ENCODE measurements around the gene CASTOR1. TPM values are rescaled to one million over a fixed set of nuclear protein-coding genes. Genes with fewer than 3 reads are reported as not detected.

CASTOR1 gene
- total RNA-seq, 1 experiment from 2014 or later = 16.0 TPM

DNA sequence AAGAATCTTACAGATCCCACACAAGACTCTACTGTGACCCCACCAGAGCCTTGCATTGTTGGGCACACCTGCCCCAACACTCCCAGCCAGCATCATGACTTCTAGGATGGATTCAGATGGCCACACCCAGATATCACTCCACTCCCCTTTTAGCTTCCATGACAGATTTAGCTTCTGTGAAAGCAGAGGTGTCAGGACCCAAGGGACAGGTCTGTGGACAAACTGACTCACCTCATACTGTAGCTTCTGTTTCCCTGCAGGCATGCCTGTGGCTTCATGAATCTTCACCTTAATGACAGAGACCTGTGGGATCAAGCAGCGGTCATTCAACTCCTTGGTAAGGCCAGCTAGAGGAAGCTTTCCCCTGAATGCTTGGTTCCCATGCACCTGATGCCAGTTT lies 45.9 kb upstream of the CASTOR1 start (continued):
- TF ChIP-seq, protein P1, sequence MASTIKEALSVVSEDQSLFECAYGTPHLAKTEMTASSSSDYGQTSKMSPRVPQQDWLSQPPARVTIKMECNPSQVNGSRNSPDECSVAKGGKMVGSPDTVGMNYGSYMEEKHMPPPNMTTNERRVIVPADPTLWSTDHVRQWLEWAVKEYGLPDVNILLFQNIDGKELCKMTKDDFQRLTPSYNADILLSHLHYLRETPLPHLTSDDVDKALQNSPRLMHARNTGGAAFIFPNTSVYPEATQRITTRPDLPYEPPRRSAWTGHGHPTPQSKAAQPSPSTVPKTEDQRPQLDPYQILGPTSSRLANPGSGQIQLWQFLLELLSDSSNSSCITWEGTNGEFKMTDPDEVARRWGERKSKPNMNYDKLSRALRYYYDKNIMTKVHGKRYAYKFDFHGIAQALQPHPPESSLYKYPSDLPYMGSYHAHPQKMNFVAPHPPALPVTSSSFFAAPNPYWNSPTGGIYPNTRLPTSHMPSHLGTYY (CRISPR knock-in tag; IDR thresholded peaks at IDR 0.05) = no peak
- TF ChIP-seq NFE2L1 (CRISPR knock-in tag; IDR thresholded peaks at IDR 0.05) (no peak), ZNF263 (CRISPR knock-in tag; IDR thresholded peaks at IDR 0.05; ENCODE audit: low read depth) (no peak)

- no peaks in the 10 kb centered on the region for H3K27me3 Mint-ChIP-seq (ENCODE audit: low read depth)
- ChIA-PET CTCF (interaction anchor here (0.6 kb wide), 1 partner anchor 26 kb away, joined by 5 read pairs; no protein-coding TSS in a partner anchor), POLR2A (no interaction called here)
- H3K36me3 Mint-ChIP-seq = peaks cover 73% of the 10 kb centered on the region
- ATAC-seq = no peak
- TF ChIP-seq NR3C1 (CRISPR knock-in tag; conservative IDR thresholded peaks at IDR 0.05; ENCODE audit: low read depth) (no peak), NR1H2 (CRISPR knock-in tag; IDR thresholded peaks at IDR 0.05) (no peak), ZNF232 (CRISPR knock-in tag; IDR thresholded peaks at IDR 0.05) (no peak), USF2 (CRISPR knock-in tag; IDR thresholded peaks at IDR 0.05) (no peak)
- TF ChIP-seq, protein P2, sequence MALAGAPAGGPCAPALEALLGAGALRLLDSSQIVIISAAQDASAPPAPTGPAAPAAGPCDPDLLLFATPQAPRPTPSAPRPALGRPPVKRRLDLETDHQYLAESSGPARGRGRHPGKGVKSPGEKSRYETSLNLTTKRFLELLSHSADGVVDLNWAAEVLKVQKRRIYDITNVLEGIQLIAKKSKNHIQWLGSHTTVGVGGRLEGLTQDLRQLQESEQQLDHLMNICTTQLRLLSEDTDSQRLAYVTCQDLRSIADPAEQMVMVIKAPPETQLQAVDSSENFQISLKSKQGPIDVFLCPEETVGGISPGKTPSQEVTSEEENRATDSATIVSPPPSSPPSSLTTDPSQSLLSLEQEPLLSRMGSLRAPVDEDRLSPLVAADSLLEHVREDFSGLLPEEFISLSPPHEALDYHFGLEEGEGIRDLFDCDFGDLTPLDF (CRISPR knock-in tag; IDR thresholded peaks at IDR 0.05) = no peak
- H3K4me1 Mint-ChIP-seq = no peaks in the 10 kb centered on the region
- no peak for DNase-seq (ENCODE audit: low spot score)
- H3K4me3 Mint-ChIP-seq = no peak overlapping the region
- no peaks in the 10 kb centered on the region for H3K9me3 Mint-ChIP-seq
- H3K27ac Mint-ChIP-seq = no peak overlapping the region
Measured at GRCh38 chr22:30334646-30335045, 45.3 kb upstream of the CASTOR1 start.

GRCh38 chr22:30333707-30334087 lies 44.4 kb upstream of the CASTOR1 start:
- ATAC-seq (no peak), DNase-seq (ENCODE audit: low spot score) (no peak)
- Mint-ChIP-seq H3K36me3 (peaks cover 63% of the 10 kb centered on the region), H3K9me3 (no peaks in the 10 kb centered on the region), H3K4me1 (no peaks in the 10 kb centered on the region), H3K4me3 (no peak overlapping the region), H3K27ac (no peak overlapping the region), H3K27me3 (ENCODE audit: low read depth) (no peaks in the 10 kb centered on the region)
- ChIA-PET POLR2A (no interaction called here), CTCF (no interaction called here)
- TF ChIP-seq E2F4 (CRISPR knock-in tag; IDR thresholded peaks at IDR 0.05; ENCODE audit: borderline replicate concordance, low read depth) = no peak
- TF ChIP-seq FOXP1 (CRISPR knock-in tag; IDR thresholded peaks at IDR 0.05; ENCODE audit: borderline replicate concordance) = no peak
- TF ChIP-seq MXD4 (CRISPR knock-in tag; IDR thresholded peaks at IDR 0.05; ENCODE audit: borderline replicate concordance) = no peak
- TF ChIP-seq ATF1 (CRISPR knock-in tag; IDR thresholded peaks at IDR 0.05) = no peak
- no peak for TF ChIP-seq GRHL2 (CRISPR knock-in tag; IDR thresholded peaks at IDR 0.05; ENCODE audit: insufficient replicate concordance, severe bottlenecking)
- no peak for TF ChIP-seq ZNF416 (CRISPR knock-in tag; IDR thresholded peaks at IDR 0.05)
- no peak for TF ChIP-seq E2F5 (CRISPR knock-in tag; IDR thresholded peaks at IDR 0.05)
- TF ChIP-seq ZNF263 (CRISPR knock-in tag; IDR thresholded peaks at IDR 0.05; ENCODE audit: low read depth) = no peak
- no peak for TF ChIP-seq CBFB (CRISPR knock-in tag; IDR thresholded peaks at IDR 0.05; ENCODE audit: low read depth)
- TF ChIP-seq ZNF532 (CRISPR knock-in tag; IDR thresholded peaks at IDR 0.05; ENCODE audit: borderline replicate concordance) = no peak
- no peak for TF ChIP-seq ZNF512 (CRISPR knock-in tag; IDR thresholded peaks at IDR 0.05; ENCODE audit: borderline replicate concordance)
- no peak for TF ChIP-seq TEAD4 (CRISPR knock-in tag; IDR thresholded peaks at IDR 0.05)
